K562 (cell line): ENCODE results near the gene TM4SF5. TPM values are rescaled to one million over a fixed set of nuclear protein-coding genes. Genes with fewer than 3 reads are reported as not detected.
A peak's percentile ranks its signal among the peaks of the same experiment; 100 is the strongest.

Experiments used
- ATAC-seq: fragments of 200-7000 bp; cut with Tn5 transposase; 3 replicates; pipeline ENCODE4 v1.9.1; 2020; ENCODE audit warnings: moderate library complexity
- BruUV-seq: library from RNA; stranded (reverse); fragments of 400-500 nt; replicated peaks from 2 replicates; lab custom pipeline; 2021; lab: Mats Ljungman, UMichigan
- CTCF ChIA-PET: fragments of 300-600 bp; formaldehyde crosslinking; extraction: SDS; loops from one replicate; lab custom pipeline; 2021; ENCODE audit warnings: low intra/inter-chr PET ratio; lab: Yijun Ruan, JAX
- POLR2A ChIA-PET: fragments of 300-600, 350-650 bp; sonication (Branson Sonifier 250); formaldehyde crosslinking; extraction: SDS; loops from one replicate; lab custom pipeline; 2021; ENCODE audit warnings: antibody characterized with exemption, inconsistent platforms; lab: Yijun Ruan, JAX
- DNase-seq, 4 experiments: peaks; one replicate each; pipeline versions ENCODE4 v3.0.0 to v3.0.0-alpha.2; 2011 to 2018; ENCODE audit warnings: low spot score in 3 of 4, mixed read lengths in 3 of 4; ENCODE audit errors: extremely low read depth in 1 of 4
- FAIRE-seq: peaks from 2 replicates; lab custom pipeline; 2011; peaks lifted over from hg19 to GRCh38; lab: Jason Lieb, UNC
- H2AFZ ChIP-seq: 2 replicates; pipeline ENCODE4 v1.6.0; 2011; ENCODE audit warnings: low read depth, low read length, control low read depth, inconsistent platforms
- H3K27ac ChIP-seq: fragments of 200-600 bp; 3 replicates; pipeline ENCODE4 v1.8.0; 2011; ENCODE audit warnings: low read depth, mild to moderate bottlenecking, control low read depth, inconsistent platforms, low read length, moderate library complexity, mixed read lengths; ENCODE audit errors: extremely low read depth
- H3K27me3 ChIP-seq, 2 experiments: fragments of 300-600 bp in 1 of 2; 2 replicates in 1 of 2; 3 replicates in 1 of 2; pipeline versions ENCODE4 v1.6.0 to v1.8.0; 2011; ENCODE audit warnings: inconsistent platforms in 2 of 2, low read length in 2 of 2, mild to moderate bottlenecking in 1 of 2, mixed read lengths in 1 of 2, moderate library complexity in 1 of 2; ENCODE audit not compliant: control insufficient read depth in 2 of 2, insufficient read depth in 2 of 2
- H3K36me3 ChIP-seq: fragments of 300-600 bp; 3 replicates; pipeline ENCODE4 v1.8.0; 2011; ENCODE audit warnings: mild to moderate bottlenecking, low read length, inconsistent platforms; ENCODE audit not compliant: control insufficient read depth, insufficient read depth
- H3K4me1 ChIP-seq, 2 experiments: fragments of 200-600 bp in 1 of 2; replicated peaks in 1 of 2; 2 replicates in 1 of 2; 3 replicates in 1 of 2; pipeline versions ENCODE4 v1.5.1 to v1.8.0; 2011; ENCODE audit warnings: inconsistent platforms in 2 of 2, low read length in 2 of 2, mild to moderate bottlenecking in 1 of 2, mixed read lengths in 1 of 2, moderate library complexity in 1 of 2; ENCODE audit not compliant: control insufficient read depth in 2 of 2, insufficient read depth in 2 of 2
- H3K4me2 ChIP-seq: 2 replicates; pipeline ENCODE4 v1.6.1; 2011; ENCODE audit warnings: low read length, control low read depth, inconsistent platforms, mixed read lengths; ENCODE audit not compliant: insufficient read depth
- H3K4me3 ChIP-seq: fragments of 200-600 bp; sonication (generic), shearing (Covaris generic); 2 replicates; pipeline ENCODE4 v1.5.1; 2016; ENCODE audit warnings: control low read depth, inconsistent platforms
- H3K79me2 ChIP-seq: fragments of 200-600 bp; 3 replicates; pipeline ENCODE4 v1.8.0; 2011; ENCODE audit warnings: low read length, inconsistent platforms; ENCODE audit not compliant: control insufficient read depth, insufficient read depth
- H3K9ac ChIP-seq, 2 experiments: 2 replicates each; pipeline versions ENCODE4 v1.6.0 to v1.6.1; 2011; ENCODE audit warnings: low read depth in 2 of 2, low read length in 2 of 2, control low read depth in 1 of 2, inconsistent platforms in 1 of 2, mild to moderate bottlenecking in 1 of 2, mixed read lengths in 1 of 2; ENCODE audit not compliant: insufficient read depth in 1 of 2
- H3K9me1 ChIP-seq: one replicate; pipeline ENCODE4 v1.6.0; 2011; ENCODE audit warnings: inconsistent platforms, mild to moderate bottlenecking, low read length, moderate library complexity; ENCODE audit not compliant: control insufficient read depth, insufficient read depth
- H3K9me3 ChIP-seq: replicated peaks from 2 replicates; pipeline ENCODE4 v1.5.1; 2011; ENCODE audit warnings: low read depth, low read length, inconsistent platforms; ENCODE audit not compliant: control insufficient read depth, insufficient read depth
- H4K20me1 ChIP-seq: replicated peaks from 2 replicates; pipeline ENCODE4 v1.6.1; 2011; ENCODE audit warnings: low read length, inconsistent platforms, mixed read lengths; ENCODE audit not compliant: control insufficient read depth, insufficient read depth
- DACH1 ChIP-seq: fragments of 450-650 bp; IDR thresholded peaks from 2 replicates; pipeline ENCODE4 v1.6.1; 2018; ENCODE audit not compliant: partially characterized antibody
- GTF2E2 ChIP-seq: fragments of 200-800 bp; sonication (Bioruptor generic); IDR thresholded peaks from 2 replicates; pipeline ENCODE4 v1.6.1; 2016; ENCODE audit warnings: missing genetic modification characterization, missing compliant biosample characterization
- PRMT5 ChIP-seq: sonication (generic); formaldehyde crosslinking; IDR thresholded peaks from 2 replicates; pipeline ENCODE4 v1.5.0; 2020; ENCODE audit warnings: missing genetic modification reagents
- RBM22 ChIP-seq: fragments of 200-400 bp; formaldehyde crosslinking; IDR thresholded peaks from 2 replicates; pipeline ENCODE4 v1.6.1; 2018; ENCODE audit warnings: low read length, low read depth; ENCODE audit not compliant: poor library complexity, severe bottlenecking
- RBM25 ChIP-seq: fragments of 200-400 bp; formaldehyde crosslinking; IDR thresholded peaks from 2 replicates; pipeline ENCODE4 v1.6.1; 2018; ENCODE audit warnings: low read length, low read depth, moderate library complexity; ENCODE audit not compliant: severe bottlenecking
- WGBS: fragments of 100-300 bp; shearing (Covaris generic); methylation state at CpG from one replicate; pipeline ENCODE4 v1.1.6; 2016; ENCODE audit warnings: low coverage, mixed read lengths; ENCODE audit not compliant: insufficient coverage; ENCODE audit errors: missing lambda C conversion rate; 5-methylcytosine and 5-hydroxymethylcytosine counted together
- in situ Hi-C: fragments of 300-500 bp; cut with MboI; formaldehyde crosslinking; loops from 4 replicates; pipeline ENCODE4 v1.15.0; 2018; ENCODE audit warnings: inconsistent platforms, mixed read lengths
- intact Hi-C: fragments of 100-400 bp; cut with micrococcal nuclease; formaldehyde crosslinking; loops from 2 replicates; pipeline ENCODE4 v1.14.2; 2022
- polyA plus RNA-seq, 8 experiments: library from polyadenylated mRNA; depleted of rRNA in 4 of 8; stranded (reverse) in 5 of 8; unstranded in 3 of 8; fragments of >200 nt; fragmentation: Nextera tagmentation in 2 of 8; fragmentation: Illumina TruSeq in 1 of 8; extraction: Ambion mirVana in 2 of 8; extraction: Trizol in 1 of 8; gene quantifications; 2 replicates each; pipeline versions ENCODE4 v1.2.1 to v1.2.3, GENCODE V29; 2011 to 2014; ENCODE audit warnings: inconsistent platforms in 1 of 8, missing spikeins in 1 of 8
- total RNA-seq, 7 experiments: library from RNA; depleted of rRNA in 6 of 7; stranded (reverse); fragments of >200 nt in 6 of 7; fragmentation: Illumina TruSeq in 2 of 7; extraction: Trizol in 2 of 7; gene quantifications; 2 replicates each; pipeline versions ENCODE4 v1.2.1 to v1.2.3, GENCODE V29; 2011 to 2021; ENCODE audit warnings: low replicate concordance in 1 of 7

Gene TM4SF5
- total and polyA plus RNA-seq, 9 of the 15 experiments (the other 6 are each of a cell fraction or from before 2014, with no cell fraction given): not detected

GRCh38 chr17:4751932-4752331 lies 19.8 kb upstream of the TM4SF5 start (continued):
- peak; percentile 91 for TF ChIP-seq RBM25

- no peaks in the 10 kb centered on the region for H3K79me2 ChIP-seq
- in situ Hi-C loops: no loop called here
- no peaks in the 10 kb centered on the region for H3K4me1 ChIP-seq
- TF ChIP-seq GTF2E2 (tag) (no peak), PRMT5 (CRISPR knock-in tag) (no peak), RBM22 (no peak), DACH1 (peak; percentile 48)
- CTCF ChIA-PET: no interaction called here
- H3K9me3 ChIP-seq: no peaks in the 10 kb centered on the region
- BruUV-seq: no TSS peak
- FAIRE-seq (no peak), DNase-seq (no peak), ATAC-seq (no peak)
- POLR2A ChIA-PET: interaction anchor here (1.4 kb wide), 1 partner anchor 12 kb away, joined by 3 read pairs; no protein-coding TSS in a partner anchor
- H3K36me3 ChIP-seq: no peaks in the 10 kb centered on the region
- H3K27ac ChIP-seq: no peak overlapping the region
- H2AFZ ChIP-seq: no peak overlapping the region
- no peak overlapping the region for H3K9ac ChIP-seq
- no peaks in the 10 kb centered on the region for H4K20me1 ChIP-seq
- 0% methylated on average over 1 of the region's 1 CpG for WGBS
- intact Hi-C loops: no loop called here
- H3K4me3 ChIP-seq: no peak overlapping the region
- H3K9me1 ChIP-seq: no peaks in the 10 kb centered on the region
- no peak overlapping the region for H3K4me2 ChIP-seq
- peaks cover 19 to 30% of the 10 kb centered on the region in 2 experiments; a peak in 4 of 5 replicates for H3K27me3 ChIP-seq
These were observed 18.3 kb upstream of the TM4SF5 start for GRCh38 chr17:4753392-4753791.
